GM12878 (cell line): ENCODE measurements around the gene IRF6. TPM values are rescaled to one million over a fixed set of nuclear protein-coding genes. Genes with fewer than 3 reads are reported as not detected.

Source experiments
- BHLHE40 ChIP-seq, 2 experiments: fragments of 450-650 bp in 1 of 2; IDR thresholded peaks; 2 replicates each; pipeline ENCODE4 v1.6.1; 2011 to 2017; ENCODE audit warnings: low read depth in 2 of 2, borderline replicate concordance in 1 of 2, improper control_type of control experiment in 1 of 2, low read length in 1 of 2, mild to moderate bottlenecking in 1 of 2
- BMI1 ChIP-seq: fragments of 450-650 bp; IDR thresholded peaks from 2 replicates; pipeline ENCODE4 v1.6.1; 2016; ENCODE audit warnings: mild to moderate bottlenecking, moderate library complexity, borderline replicate concordance
- HCFC1 ChIP-seq: fragments of 150-350 bp; IDR thresholded peaks from 2 replicates; pipeline ENCODE4 v1.6.1; 2014; ENCODE audit warnings: low read length
- HDGF ChIP-seq: fragments of 450-650 bp; IDR thresholded peaks from 2 replicates; pipeline ENCODE4 v1.6.1; 2016; ENCODE audit warnings: antibody characterized with exemption
- KAT2A ChIP-seq: conservative IDR thresholded peaks from 2 replicates; pipeline ENCODE4 v1.6.1; 2011; ENCODE audit warnings: low read depth, low read length; ENCODE audit not compliant: control insufficient read depth
- KDM1A ChIP-seq: fragments of 200-600 bp; sonication (generic); IDR thresholded peaks from 2 replicates; pipeline ENCODE4 v1.6.1; 2016; ENCODE audit warnings: borderline replicate concordance
- KLF5 ChIP-seq: fragments of 450-650 bp; IDR thresholded peaks from 2 replicates; pipeline ENCODE4 v1.6.1; 2014; ENCODE audit warnings: mild to moderate bottlenecking; ENCODE audit not compliant: partially characterized antibody
- MEF2B ChIP-seq: fragments of 450-650 bp; IDR thresholded peaks from 2 replicates; pipeline ENCODE4 v1.6.1; 2018; ENCODE audit warnings: mild to moderate bottlenecking, moderate library complexity; ENCODE audit not compliant: partially characterized antibody, poor library complexity, severe bottlenecking
- NR2C1 ChIP-seq: fragments of 450-650 bp; IDR thresholded peaks from 2 replicates; pipeline ENCODE4 v1.6.1; 2017; ENCODE audit warnings: antibody characterized with exemption, mild to moderate bottlenecking, moderate library complexity
- NR2F1 ChIP-seq: fragments of 450-650 bp; conservative IDR thresholded peaks from 2 replicates; pipeline ENCODE4 v1.6.1; 2017; ENCODE audit warnings: mild to moderate bottlenecking
- PML ChIP-seq: IDR thresholded peaks from 2 replicates; pipeline ENCODE4 v1.6.1; 2012; ENCODE audit warnings: low read length, inconsistent platforms
- RBBP5 ChIP-seq: fragments of 200-600 bp; sonication (generic); conservative IDR thresholded peaks from 2 replicates; pipeline ENCODE4 v1.6.1; 2016
- SIX5 ChIP-seq: IDR thresholded peaks from 2 replicates; pipeline ENCODE4 v1.6.1; 2011; ENCODE audit warnings: mild to moderate bottlenecking, low read depth, low read length, moderate library complexity; ENCODE audit not compliant: severe bottlenecking
- SMAD1 ChIP-seq: fragments of 450-650 bp; IDR thresholded peaks from 2 replicates; pipeline ENCODE4 v1.6.1; 2018; ENCODE audit warnings: mild to moderate bottlenecking, low read depth; ENCODE audit not compliant: partially characterized antibody
- SMARCA5 ChIP-seq: fragments of 450-650 bp; IDR thresholded peaks from 2 replicates; pipeline ENCODE4 v1.6.1; 2017; ENCODE audit warnings: mild to moderate bottlenecking
- SREBF1 ChIP-seq: IDR thresholded peaks from 2 replicates; pipeline ENCODE4 v1.6.1; 2012; ENCODE audit warnings: mild to moderate bottlenecking, low read length
- YBX1 ChIP-seq: fragments of 450-650 bp; IDR thresholded peaks from 2 replicates; pipeline ENCODE4 v1.6.1; 2016; ENCODE audit warnings: antibody characterized with exemption
- ZNF24 ChIP-seq: fragments of 450-650 bp; IDR thresholded peaks from 2 replicates; pipeline ENCODE4 v1.6.1; 2017; ENCODE audit warnings: antibody characterized with exemption, mild to moderate bottlenecking
- polyA plus RNA-seq, 11 experiments: library from polyadenylated mRNA; depleted of rRNA in 4 of 11; unstranded in 6 of 11; stranded (reverse) in 5 of 11; fragments of >200 nt; fragmentation: Nextera tagmentation in 4 of 11; fragmentation: Illumina TruSeq in 1 of 11; extraction: Ambion mirVana in 4 of 11; extraction: Trizol in 1 of 11; gene quantifications; 1 replicate in 1 of 11; 2 replicates in 10 of 11; pipeline versions ENCODE4 v1.2.1 to v1.2.3, GENCODE V29; 2011 to 2016; ENCODE audit warnings: inconsistent platforms in 2 of 11, missing spikeins in 2 of 11, low read depth in 1 of 11
- total RNA-seq, 4 experiments: library from RNA; depleted of rRNA in 3 of 4; stranded (reverse); fragments of >200 nt in 3 of 4; fragmentation: Illumina TruSeq in 1 of 4; extraction: Trizol in 1 of 4; gene quantifications; 2 replicates each; pipeline versions ENCODE4 v1.2.1 to v1.2.3, GENCODE V29; 2013 to 2021
- TF ChIP-seq, protein P1 (sequence below): fragments of 150-350 bp; IDR thresholded peaks from 2 replicates; pipeline ENCODE4 v1.6.1; 2014; ENCODE audit warnings: mild to moderate bottlenecking, low read depth, low read length
- TF ChIP-seq, protein P2 (sequence below): IDR thresholded peaks from 2 replicates; pipeline ENCODE4 v1.6.1; 2011; ENCODE audit warnings: mild to moderate bottlenecking, low read depth, low read length, moderate library complexity; ENCODE audit not compliant: insufficient replicate concordance
- TF ChIP-seq, protein P3 (sequence below): IDR thresholded peaks from 2 replicates; pipeline ENCODE4 v1.6.1; 2012; ENCODE audit warnings: low read depth, low read length, improper control_type of control experiment
- TF ChIP-seq, protein P4 (sequence below): IDR thresholded peaks from 2 replicates; pipeline ENCODE4 v1.6.1; 2012; ENCODE audit warnings: low read length, inconsistent platforms
- TF ChIP-seq, protein P5 (sequence below): fragments of 450-650 bp; formaldehyde crosslinking; IDR thresholded peaks from 2 replicates; pipeline ENCODE4 v1.4.0; 2022; ENCODE audit warnings: mild to moderate bottlenecking, moderate library complexity

Gene IRF6
- total and polyA plus RNA-seq, 10 of the 15 experiments (the other 5 are each of a cell fraction or from before 2014, with no cell fraction given): 0.04 to 0.50 (median 0.09) TPM; not detected in 1

DNA sequence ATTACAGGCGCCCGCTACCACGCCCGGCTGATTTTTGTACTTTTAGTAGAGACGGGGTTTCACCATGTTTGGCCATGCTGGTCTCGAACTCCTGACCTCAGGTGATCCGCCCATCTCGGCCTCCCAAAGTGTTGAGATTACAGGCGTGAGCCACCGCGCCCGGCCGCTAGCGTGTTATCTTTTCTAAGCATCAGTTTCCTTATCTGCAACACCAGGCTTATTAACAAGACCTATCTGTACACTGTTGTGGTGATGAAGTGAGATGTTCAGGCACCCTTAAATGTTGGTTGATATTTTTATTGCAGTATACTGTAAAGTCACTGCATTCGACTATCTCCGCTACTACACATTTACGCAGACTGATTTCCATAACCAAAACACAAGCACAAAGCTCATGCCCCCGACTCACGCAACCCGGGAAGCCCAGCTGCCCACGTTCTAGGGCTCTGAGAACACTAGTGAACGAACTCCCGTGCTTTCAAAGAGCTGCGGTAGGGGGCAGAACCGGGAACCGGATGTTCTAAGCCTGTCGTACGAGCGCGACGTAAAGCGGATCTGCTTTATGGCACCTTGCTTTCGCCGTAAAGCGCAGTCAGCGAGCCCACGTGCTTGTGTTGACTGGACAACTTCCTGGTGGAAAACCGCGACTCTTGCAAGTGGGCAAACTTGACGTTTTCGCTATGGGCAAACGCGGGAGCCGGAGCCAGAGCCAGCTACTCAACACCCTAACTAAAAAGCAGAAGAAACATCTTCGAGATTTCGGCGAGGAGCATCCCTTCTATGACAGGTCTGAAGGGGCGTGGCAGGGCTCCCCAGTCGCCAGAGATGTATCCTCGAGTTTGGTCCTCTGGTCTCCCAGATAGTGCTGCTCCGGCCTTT lies 21.7 kb upstream of the IRF6 start, which contains the start of gene UTP25 (continued):
- no peak for TF ChIP-seq NR2C1
- no peak; the same call in 1 of the 2 replicates for TF ChIP-seq NR2F1
- no peak for TF ChIP-seq SMAD1
- TF ChIP-seq, protein P1, sequence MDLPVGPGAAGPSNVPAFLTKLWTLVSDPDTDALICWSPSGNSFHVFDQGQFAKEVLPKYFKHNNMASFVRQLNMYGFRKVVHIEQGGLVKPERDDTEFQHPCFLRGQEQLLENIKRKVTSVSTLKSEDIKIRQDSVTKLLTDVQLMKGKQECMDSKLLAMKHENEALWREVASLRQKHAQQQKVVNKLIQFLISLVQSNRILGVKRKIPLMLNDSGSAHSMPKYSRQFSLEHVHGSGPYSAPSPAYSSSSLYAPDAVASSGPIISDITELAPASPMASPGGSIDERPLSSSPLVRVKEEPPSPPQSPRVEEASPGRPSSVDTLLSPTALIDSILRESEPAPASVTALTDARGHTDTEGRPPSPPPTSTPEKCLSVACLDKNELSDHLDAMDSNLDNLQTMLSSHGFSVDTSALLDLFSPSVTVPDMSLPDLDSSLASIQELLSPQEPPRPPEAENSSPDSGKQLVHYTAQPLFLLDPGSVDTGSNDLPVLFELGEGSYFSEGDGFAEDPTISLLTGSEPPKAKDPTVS: no peak
- TF ChIP-seq BHLHE40 (IDR thresholded peaks at IDR 0.05; ENCODE audit: borderline replicate concordance in 1 of 2, low read depth in 2 of 2, low read length in 1 of 2): peak; percentile 82 to 86
- TF ChIP-seq HCFC1: peak; percentile 64
- TF ChIP-seq, protein P2, sequence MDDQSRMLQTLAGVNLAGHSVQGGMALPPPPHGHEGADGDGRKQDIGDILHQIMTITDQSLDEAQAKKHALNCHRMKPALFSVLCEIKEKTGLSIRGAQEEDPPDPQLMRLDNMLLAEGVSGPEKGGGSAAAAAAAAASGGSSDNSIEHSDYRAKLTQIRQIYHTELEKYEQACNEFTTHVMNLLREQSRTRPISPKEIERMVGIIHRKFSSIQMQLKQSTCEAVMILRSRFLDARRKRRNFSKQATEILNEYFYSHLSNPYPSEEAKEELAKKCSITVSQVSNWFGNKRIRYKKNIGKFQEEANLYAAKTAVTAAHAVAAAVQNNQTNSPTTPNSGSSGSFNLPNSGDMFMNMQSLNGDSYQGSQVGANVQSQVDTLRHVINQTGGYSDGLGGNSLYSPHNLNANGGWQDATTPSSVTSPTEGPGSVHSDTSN: no peak
- no peak for TF ChIP-seq SREBF1
- TF ChIP-seq, protein P3, sequence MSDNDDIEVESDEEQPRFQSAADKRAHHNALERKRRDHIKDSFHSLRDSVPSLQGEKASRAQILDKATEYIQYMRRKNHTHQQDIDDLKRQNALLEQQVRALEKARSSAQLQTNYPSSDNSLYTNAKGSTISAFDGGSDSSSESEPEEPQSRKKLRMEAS: peak; percentile 100
- TF ChIP-seq MEF2B: peak; percentile 12
- no peak for TF ChIP-seq YBX1
- peak; percentile 27 for TF ChIP-seq SIX5
- TF ChIP-seq RBBP5: no peak
- TF ChIP-seq KLF5: no peak
- TF ChIP-seq BMI1: no peak
- no peak for TF ChIP-seq KDM1A
- TF ChIP-seq ZNF24: no peak
- TF ChIP-seq, protein P4, sequence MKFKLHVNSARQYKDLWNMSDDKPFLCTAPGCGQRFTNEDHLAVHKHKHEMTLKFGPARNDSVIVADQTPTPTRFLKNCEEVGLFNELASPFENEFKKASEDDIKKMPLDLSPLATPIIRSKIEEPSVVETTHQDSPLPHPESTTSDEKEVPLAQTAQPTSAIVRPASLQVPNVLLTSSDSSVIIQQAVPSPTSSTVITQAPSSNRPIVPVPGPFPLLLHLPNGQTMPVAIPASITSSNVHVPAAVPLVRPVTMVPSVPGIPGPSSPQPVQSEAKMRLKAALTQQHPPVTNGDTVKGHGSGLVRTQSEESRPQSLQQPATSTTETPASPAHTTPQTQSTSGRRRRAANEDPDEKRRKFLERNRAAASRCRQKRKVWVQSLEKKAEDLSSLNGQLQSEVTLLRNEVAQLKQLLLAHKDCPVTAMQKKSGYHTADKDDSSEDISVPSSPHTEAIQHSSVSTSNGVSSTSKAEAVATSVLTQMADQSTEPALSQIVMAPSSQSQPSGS: no peak
- TF ChIP-seq PML: peak; percentile 60; the same call in 1 of the 2 replicates
- TF ChIP-seq KAT2A: no peak
- TF ChIP-seq SMARCA5: no peak; the same call in 1 of the 2 replicates
- TF ChIP-seq, protein P5, sequence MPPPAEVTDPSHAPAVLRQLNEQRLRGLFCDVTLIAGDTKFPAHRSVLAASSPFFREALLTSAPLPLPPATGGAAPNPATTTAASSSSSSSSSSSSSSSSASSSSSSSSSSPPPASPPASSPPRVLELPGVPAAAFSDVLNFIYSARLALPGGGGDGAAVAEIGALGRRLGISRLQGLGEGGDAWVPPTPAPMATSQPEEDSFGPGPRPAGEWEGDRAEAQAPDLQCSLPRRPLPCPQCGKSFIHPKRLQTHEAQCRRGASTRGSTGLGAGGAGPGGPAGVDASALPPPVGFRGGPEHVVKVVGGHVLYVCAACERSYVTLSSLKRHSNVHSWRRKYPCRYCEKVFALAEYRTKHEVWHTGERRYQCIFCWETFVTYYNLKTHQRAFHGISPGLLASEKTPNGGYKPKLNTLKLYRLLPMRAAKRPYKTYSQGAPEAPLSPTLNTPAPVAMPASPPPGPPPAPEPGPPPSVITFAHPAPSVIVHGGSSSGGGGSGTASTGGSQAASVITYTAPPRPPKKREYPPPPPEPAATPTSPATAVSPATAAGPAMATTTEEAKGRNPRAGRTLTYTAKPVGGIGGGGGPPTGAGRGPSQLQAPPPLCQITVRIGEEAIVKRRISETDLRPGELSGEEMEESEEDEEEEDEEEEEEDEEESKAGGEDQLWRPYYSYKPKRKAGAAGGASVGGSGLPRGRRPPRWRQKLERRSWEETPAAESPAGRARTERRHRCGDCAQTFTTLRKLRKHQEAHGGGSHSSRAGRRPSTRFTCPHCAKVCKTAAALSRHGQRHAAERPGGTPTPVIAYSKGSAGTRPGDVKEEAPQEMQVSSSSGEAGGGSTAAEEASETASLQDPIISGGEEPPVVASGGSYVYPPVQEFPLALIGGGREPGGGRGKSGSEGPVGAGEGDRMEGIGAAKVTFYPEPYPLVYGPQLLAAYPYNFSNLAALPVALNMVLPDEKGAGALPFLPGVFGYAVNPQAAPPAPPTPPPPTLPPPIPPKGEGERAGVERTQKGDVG (CRISPR knock-in tag): no peak
- TF ChIP-seq HDGF: 0 out of 2 replicates have a peak, but pooled peaks have one; percentile 46
